Measurements from ENCODE around the gene TSPY10.
"Not testable (repeated sequence)": the region's sequence is repeated elsewhere in the genome, so short reads cannot be mapped to it uniquely, and the experiment has no call there.

TSPY10 gene, protein sequence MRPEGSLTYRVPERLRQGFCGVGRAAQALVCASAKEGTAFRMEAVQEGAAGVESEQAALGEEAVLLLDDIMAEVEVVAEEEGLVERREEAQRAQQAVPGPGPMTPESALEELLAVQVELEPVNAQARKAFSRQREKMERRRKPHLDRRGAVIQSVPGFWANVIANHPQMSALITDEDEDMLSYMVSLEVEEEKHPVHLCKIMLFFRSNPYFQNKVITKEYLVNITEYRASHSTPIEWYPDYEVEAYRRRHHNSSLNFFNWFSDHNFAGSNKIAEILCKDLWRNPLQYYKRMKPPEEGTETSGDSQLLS

GRCh38 chrY:9527580-9527979 lies at the start of gene TSPY10:
Gene TSPY10 (plus strand): TSS chrY:9527880. CDS start chrY:9527926, 46 bp downstream.
- in situ Hi-C loops (cut with HindIII; ENCODE audit: low sequenced_read_pairs), result not testable (repeated sequence)

GRCh38 chrY:9486967-9487366 lies 40.7 kb upstream of the TSPY10 start, which contains the start of gene TSPY9:
Gene TSPY9 (plus strand): TSS chrY:9487267. CDS start chrY:9487313, 46 bp downstream.
- in situ Hi-C loops (cut with HindIII; ENCODE audit: low sequenced_read_pairs), result not testable (repeated sequence)

- in situ Hi-C loops (cut with HindIII; ENCODE audit: low sequenced_read_pairs), result not testable (repeated sequence)
Observed at GRCh38 chrY:9504396-9504795, 23.3 kb upstream of the TSPY10 start.

DNA sequence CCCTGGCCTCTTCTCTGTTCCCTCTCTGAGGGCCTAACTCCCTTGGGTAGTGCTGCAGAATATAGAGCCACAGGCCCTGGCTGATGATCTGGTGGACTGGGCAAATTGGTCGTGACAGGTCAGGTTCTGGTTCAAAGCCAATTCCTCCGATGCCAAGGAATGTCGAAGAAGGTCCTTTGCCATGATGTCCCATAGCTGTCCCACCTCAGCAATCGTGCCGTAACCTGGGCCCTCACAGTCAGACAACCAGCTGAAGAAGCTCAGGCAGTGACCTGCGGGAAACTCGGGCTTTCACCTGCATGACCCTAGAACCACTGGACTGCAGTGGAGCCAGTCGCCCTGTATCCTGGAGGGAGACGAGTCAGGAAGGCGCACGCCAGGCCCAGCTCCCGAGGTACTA lies 11.4 kb upstream of the TSPY10 start:
- in situ Hi-C loops (cut with HindIII; ENCODE audit: low sequenced_read_pairs), result not testable (repeated sequence)

Data from DLD1 (cell line).